Neural cell (in vitro differentiated cells): ENCODE measurements around the gene SRRM5. TPM values are rescaled to one million over a fixed set of nuclear protein-coding genes. Genes with fewer than 3 reads are reported as not detected.

Experiments used
- H2AFZ ChIP-seq: fragments of 200-600, 300-800 bp; sonication (generic), shearing (Covaris generic); 2 replicates; pipeline ENCODE4 v1.6.0; 2014; ENCODE audit warnings: low read depth, mild to moderate bottlenecking, antibody characterized with exemption, low read length, moderate library complexity
- H3F3A ChIP-seq: fragments of 200-600 bp; shearing (Covaris generic); 2 replicates; pipeline ENCODE4 v1.6.1; 2016; ENCODE audit warnings: mild to moderate bottlenecking, moderate library complexity, mixed read lengths, antibody characterized with exemption, low read length; ENCODE audit not compliant: insufficient read depth, poor library complexity, severe bottlenecking
- H3K27ac ChIP-seq: fragments of 200-600, 300-800 bp; sonication (generic), shearing (Covaris generic); 2 replicates; pipeline ENCODE4 v1.5.1; 2014; ENCODE audit warnings: mild to moderate bottlenecking, low read length, moderate library complexity
- H3K27me3 ChIP-seq: fragments of 300-800, 200-600 bp; sonication (generic), shearing (Covaris generic); 2 replicates; pipeline ENCODE4 v1.6.0; 2014; ENCODE audit warnings: mild to moderate bottlenecking, low read depth, low read length, moderate library complexity; ENCODE audit not compliant: insufficient read depth
- H3K36me3 ChIP-seq: fragments of 300-800, 200-600 bp; sonication (generic), shearing (Covaris generic); 2 replicates; pipeline ENCODE4 v1.5.1; 2014; ENCODE audit warnings: mild to moderate bottlenecking, antibody characterized with exemption, low read length, moderate library complexity; ENCODE audit not compliant: insufficient read depth
- H3K4me2 ChIP-seq: fragments of 300-800, 200-600 bp; sonication (generic), shearing (Covaris generic); 2 replicates; pipeline ENCODE4 v1.6.0; 2014; ENCODE audit warnings: mild to moderate bottlenecking, low read length
- H3K4me3 ChIP-seq: fragments of 300-800, 200-600 bp; sonication (generic), shearing (Covaris generic); 2 replicates; pipeline ENCODE4 v1.5.1; 2014; ENCODE audit warnings: mild to moderate bottlenecking, low read length, moderate library complexity
- H3K79me2 ChIP-seq: fragments of 200-600 bp; shearing (Covaris generic); replicated peaks from 2 replicates; pipeline ENCODE4 v1.6.0; 2014; ENCODE audit warnings: mild to moderate bottlenecking, low read length, moderate library complexity; ENCODE audit not compliant: insufficient read depth
- H3K9ac ChIP-seq: fragments of 300-800, 200-600 bp; sonication (generic), shearing (Covaris generic); 2 replicates; pipeline ENCODE4 v1.6.1; 2016; ENCODE audit warnings: mild to moderate bottlenecking, low read length, mixed read lengths
- H3K9me2 ChIP-seq: fragments of 200-600 bp; shearing (Covaris generic); 2 replicates; pipeline ENCODE4 v1.6.1; 2016; ENCODE audit warnings: mild to moderate bottlenecking, low read length, mixed read lengths; ENCODE audit not compliant: insufficient read depth
- H3K9me3 ChIP-seq: fragments of 200-600, 300-800 bp; sonication (generic), shearing (Covaris generic); 2 replicates; pipeline ENCODE4 v1.6.1; 2016; ENCODE audit warnings: mild to moderate bottlenecking, mixed run types, low read length, moderate library complexity, mixed read lengths
- H4K20me1 ChIP-seq: fragments of 200-600 bp; shearing (Covaris generic); 2 replicates; pipeline ENCODE4 v1.6.1; 2016; ENCODE audit warnings: mild to moderate bottlenecking, mixed run types; ENCODE audit not compliant: insufficient read depth
- EP300 ChIP-seq: fragments of 450-650 bp; conservative IDR thresholded peaks from 2 replicates; pipeline ENCODE4 v1.6.1; 2014; ENCODE audit warnings: antibody characterized with exemption, mild to moderate bottlenecking, moderate library complexity; ENCODE audit not compliant: poor library complexity, severe bottlenecking
- EZH2 ChIP-seq: fragments of 200-600, 300-800 bp; shearing (Covaris generic), sonication (generic); IDR thresholded peaks from 2 replicates; pipeline ENCODE4 v1.6.1; 2014; ENCODE audit warnings: antibody characterized with exemption, low read length, borderline replicate concordance, mild to moderate bottlenecking; ENCODE audit not compliant: insufficient read depth, poor library complexity, severe bottlenecking
- MXI1 ChIP-seq: fragments of 450-650 bp; conservative IDR thresholded peaks from 2 replicates; pipeline ENCODE4 v1.6.1; 2014; ENCODE audit warnings: antibody characterized with exemption, mild to moderate bottlenecking; ENCODE audit not compliant: poor library complexity, severe bottlenecking
- POLR2AphosphoS5 ChIP-seq: IDR thresholded peaks from 2 replicates; pipeline ENCODE4 v1.6.1; 2012
- RAD21 ChIP-seq: fragments of 450-650 bp; conservative IDR thresholded peaks from 2 replicates; pipeline ENCODE4 v1.6.1; 2014; ENCODE audit warnings: antibody characterized with exemption, mild to moderate bottlenecking, moderate library complexity
- SMC3 ChIP-seq: fragments of 450-650 bp; conservative IDR thresholded peaks from 2 replicates; pipeline ENCODE4 v1.6.1; 2014; ENCODE audit warnings: antibody characterized with exemption, mild to moderate bottlenecking, moderate library complexity; ENCODE audit not compliant: poor library complexity
- TAF1 ChIP-seq: IDR thresholded peaks from 2 replicates; pipeline ENCODE4 v1.6.1; 2012; ENCODE audit warnings: low read depth
- polyA plus RNA-seq: library from polyadenylated mRNA; depleted of rRNA; stranded (reverse); fragments of >200 nt; gene quantifications from 2 replicates; pipeline ENCODE4 v1.2.3, GENCODE V29; 2014
- TF ChIP-seq, protein P1 (sequence below): fragments of 450-650 bp; IDR thresholded peaks from 2 replicates; pipeline ENCODE4 v1.5.1; 2014; ENCODE audit warnings: antibody characterized with exemption, mild to moderate bottlenecking, moderate library complexity; ENCODE audit not compliant: poor library complexity, severe bottlenecking
- TF ChIP-seq, protein P2 (sequence below): IDR thresholded peaks from 2 replicates; pipeline ENCODE4 v1.6.1; 2012; ENCODE audit warnings: borderline replicate concordance

The SRRM5 gene
- polyA plus RNA-seq, 1 donor from 2014 or later: not detected

DNA sequence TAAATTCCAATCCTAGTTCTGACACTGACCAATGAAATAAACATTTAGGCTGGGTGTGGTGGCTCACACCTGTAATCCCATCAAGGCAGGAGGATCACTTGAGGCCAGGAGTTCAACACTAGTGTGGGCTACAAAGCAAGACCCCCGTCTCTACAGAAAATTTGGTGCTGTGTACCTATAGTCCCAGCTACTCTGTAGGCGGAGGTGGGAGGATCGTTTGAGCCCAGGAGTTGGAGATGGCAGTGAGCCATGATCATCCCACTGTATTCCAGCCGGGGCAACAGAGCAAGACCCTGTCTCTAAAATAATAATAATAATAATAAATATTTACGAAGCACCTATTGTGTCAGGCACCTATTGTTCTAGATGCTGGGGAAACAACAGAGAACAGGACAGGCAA, 22.6 kb upstream of the SRRM5 start:
- Histone ChIP-seq H3K4me2 (no peak overlapping the region), H3K9me3 (no peaks in the 10 kb centered on the region), H3K27ac (no peak overlapping the region), H3K79me2 (peaks cover 13% of the 10 kb centered on the region), H3K27me3 (no peaks in the 10 kb centered on the region), H3K4me3 (no peak overlapping the region), H4K20me1 (peaks cover 4% of the 10 kb centered on the region), H3K9me2 (no peaks in the 10 kb centered on the region), H3F3A (no peaks in the 10 kb centered on the region), H3K9ac (no peak overlapping the region), H3K36me3 (peaks cover 7% of the 10 kb centered on the region), H2AFZ (no peak overlapping the region)
- TF ChIP-seq RAD21: no peak
- TF ChIP-seq POLR2AphosphoS5: no peak
- no peak for TF ChIP-seq EZH2
- TF ChIP-seq, protein P1, sequence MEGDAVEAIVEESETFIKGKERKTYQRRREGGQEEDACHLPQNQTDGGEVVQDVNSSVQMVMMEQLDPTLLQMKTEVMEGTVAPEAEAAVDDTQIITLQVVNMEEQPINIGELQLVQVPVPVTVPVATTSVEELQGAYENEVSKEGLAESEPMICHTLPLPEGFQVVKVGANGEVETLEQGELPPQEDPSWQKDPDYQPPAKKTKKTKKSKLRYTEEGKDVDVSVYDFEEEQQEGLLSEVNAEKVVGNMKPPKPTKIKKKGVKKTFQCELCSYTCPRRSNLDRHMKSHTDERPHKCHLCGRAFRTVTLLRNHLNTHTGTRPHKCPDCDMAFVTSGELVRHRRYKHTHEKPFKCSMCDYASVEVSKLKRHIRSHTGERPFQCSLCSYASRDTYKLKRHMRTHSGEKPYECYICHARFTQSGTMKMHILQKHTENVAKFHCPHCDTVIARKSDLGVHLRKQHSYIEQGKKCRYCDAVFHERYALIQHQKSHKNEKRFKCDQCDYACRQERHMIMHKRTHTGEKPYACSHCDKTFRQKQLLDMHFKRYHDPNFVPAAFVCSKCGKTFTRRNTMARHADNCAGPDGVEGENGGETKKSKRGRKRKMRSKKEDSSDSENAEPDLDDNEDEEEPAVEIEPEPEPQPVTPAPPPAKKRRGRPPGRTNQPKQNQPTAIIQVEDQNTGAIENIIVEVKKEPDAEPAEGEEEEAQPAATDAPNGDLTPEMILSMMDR: no peak
- no peak for TF ChIP-seq SMC3
- TF ChIP-seq MXI1: no peak
- TF ChIP-seq, protein P2, sequence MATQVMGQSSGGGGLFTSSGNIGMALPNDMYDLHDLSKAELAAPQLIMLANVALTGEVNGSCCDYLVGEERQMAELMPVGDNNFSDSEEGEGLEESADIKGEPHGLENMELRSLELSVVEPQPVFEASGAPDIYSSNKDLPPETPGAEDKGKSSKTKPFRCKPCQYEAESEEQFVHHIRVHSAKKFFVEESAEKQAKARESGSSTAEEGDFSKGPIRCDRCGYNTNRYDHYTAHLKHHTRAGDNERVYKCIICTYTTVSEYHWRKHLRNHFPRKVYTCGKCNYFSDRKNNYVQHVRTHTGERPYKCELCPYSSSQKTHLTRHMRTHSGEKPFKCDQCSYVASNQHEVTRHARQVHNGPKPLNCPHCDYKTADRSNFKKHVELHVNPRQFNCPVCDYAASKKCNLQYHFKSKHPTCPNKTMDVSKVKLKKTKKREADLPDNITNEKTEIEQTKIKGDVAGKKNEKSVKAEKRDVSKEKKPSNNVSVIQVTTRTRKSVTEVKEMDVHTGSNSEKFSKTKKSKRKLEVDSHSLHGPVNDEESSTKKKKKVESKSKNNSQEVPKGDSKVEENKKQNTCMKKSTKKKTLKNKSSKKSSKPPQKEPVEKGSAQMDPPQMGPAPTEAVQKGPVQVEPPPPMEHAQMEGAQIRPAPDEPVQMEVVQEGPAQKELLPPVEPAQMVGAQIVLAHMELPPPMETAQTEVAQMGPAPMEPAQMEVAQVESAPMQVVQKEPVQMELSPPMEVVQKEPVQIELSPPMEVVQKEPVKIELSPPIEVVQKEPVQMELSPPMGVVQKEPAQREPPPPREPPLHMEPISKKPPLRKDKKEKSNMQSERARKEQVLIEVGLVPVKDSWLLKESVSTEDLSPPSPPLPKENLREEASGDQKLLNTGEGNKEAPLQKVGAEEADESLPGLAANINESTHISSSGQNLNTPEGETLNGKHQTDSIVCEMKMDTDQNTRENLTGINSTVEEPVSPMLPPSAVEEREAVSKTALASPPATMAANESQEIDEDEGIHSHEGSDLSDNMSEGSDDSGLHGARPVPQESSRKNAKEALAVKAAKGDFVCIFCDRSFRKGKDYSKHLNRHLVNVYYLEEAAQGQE: no peak
- no peak for TF ChIP-seq EP300
- TF ChIP-seq TAF1: no peak

DNA sequence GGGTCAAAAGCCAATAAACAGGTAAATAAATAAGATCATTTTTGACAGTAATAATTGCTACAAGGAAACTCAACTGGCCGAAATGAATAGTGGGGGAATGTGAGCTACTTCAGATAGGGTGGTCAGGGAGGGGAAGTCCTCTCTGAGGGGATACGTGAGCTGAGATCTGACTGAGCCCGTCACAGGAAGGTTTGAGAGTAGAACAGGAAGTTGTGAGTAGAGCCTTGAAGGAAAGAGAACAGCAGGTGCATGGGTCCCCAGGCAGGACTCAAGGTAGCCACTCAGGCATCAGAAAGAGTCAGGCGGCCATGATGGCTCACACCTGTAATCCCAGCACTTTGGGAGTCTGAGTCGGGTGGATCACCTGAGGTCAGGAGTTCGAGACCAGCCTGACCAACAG, 22.2 kb upstream of the SRRM5 start:
- Histone ChIP-seq H4K20me1 (peaks cover 4% of the 10 kb centered on the region), H3K9me2 (no peaks in the 10 kb centered on the region), H3K4me2 (no peak overlapping the region), H3K36me3 (peaks cover 7% of the 10 kb centered on the region), H3F3A (no peaks in the 10 kb centered on the region), H3K79me2 (peaks cover 17% of the 10 kb centered on the region), H3K27ac (no peak overlapping the region), H3K9ac (no peak overlapping the region), H3K4me3 (no peak overlapping the region), H3K9me3 (no peaks in the 10 kb centered on the region), H2AFZ (no peak overlapping the region), H3K27me3 (no peaks in the 10 kb centered on the region)
- TF ChIP-seq EZH2: no peak
- no peak for TF ChIP-seq RAD21
- TF ChIP-seq, protein P2: no peak
